CD4-positive, CD25-positive, alpha-beta regulatory T cell (primary cell): ENCODE data around the gene SRGAP2B. TPM values are rescaled to one million over a fixed set of nuclear protein-coding genes. Genes with fewer than 3 reads are reported as not detected.
A peak's percentile ranks its signal among the peaks of the same experiment; 100 is the strongest.
"Not testable (repeated sequence)": the region's sequence is repeated elsewhere in the genome, so short reads cannot be mapped to it uniquely, and the experiment has no call there.

Experiments
- ATAC-seq, 2 donors: fragments of 150-1000 bp; cut with Tn5 transposase; one replicate each; pipeline ENCODE4 v1.10.0; 2021; ENCODE audit warnings: low read depth in 2 of 2, moderate number of reproducible peaks in 2 of 2, moderate library complexity in 1 of 2
- DNase-seq, 3 donors: peaks; one replicate each; pipeline versions ENCODE4 v3.0.0 to v3.0.0-alpha.2; 2012 to 2022; ENCODE audit warnings: mixed read lengths in 1 of 3
- H3K27ac ChIP-seq: one replicate; pipeline ENCODE4 v1.7.0; 2013; ENCODE audit warnings: mild to moderate bottlenecking, low read length; ENCODE audit not compliant: insufficient read depth, poor library complexity, severe bottlenecking
- H3K27me3 ChIP-seq: one replicate; pipeline ENCODE4 v1.7.0; 2013; ENCODE audit warnings: low read length; ENCODE audit not compliant: control insufficient read depth, insufficient read depth
- H3K36me3 ChIP-seq: one replicate; pipeline ENCODE4 v1.7.0; 2013; ENCODE audit warnings: mild to moderate bottlenecking, low read length, moderate library complexity; ENCODE audit not compliant: control insufficient read depth, insufficient read depth
- H3K4me1 ChIP-seq: 2 replicates; pipeline ENCODE4 v1.7.0; 2013; ENCODE audit warnings: mild to moderate bottlenecking, low read length; ENCODE audit not compliant: insufficient read depth, control insufficient read depth, poor library complexity, severe bottlenecking
- H3K4me3 ChIP-seq: one replicate; pipeline ENCODE4 v1.7.0; 2013; ENCODE audit warnings: low read depth, mild to moderate bottlenecking, low read length, moderate library complexity
- H3K9me3 ChIP-seq, 2 experiments: 1 replicate in 1 of 2; 2 replicates in 1 of 2; pipeline ENCODE4 v1.7.0; 2013; ENCODE audit warnings: low read length in 2 of 2, mild to moderate bottlenecking in 1 of 2, moderate library complexity in 1 of 2; ENCODE audit not compliant: control insufficient read depth in 2 of 2
- H3K27ac Mint-ChIP-seq, 3 donors: one replicate each; pipeline ENCODE4 v1.8.0; 2020 to 2022; ENCODE audit warnings: mild to moderate bottlenecking in 3 of 3, mixed read lengths in 3 of 3, moderate library complexity in 2 of 3
- H3K27me3 Mint-ChIP-seq: one replicate; pipeline ENCODE4 v1.8.0; 2022; ENCODE audit warnings: mild to moderate bottlenecking, mixed read lengths
- H3K36me3 Mint-ChIP-seq: one replicate; pipeline ENCODE4 v1.8.0; 2020; ENCODE audit warnings: mixed read lengths
- H3K4me1 Mint-ChIP-seq, 4 donors: one replicate each; pipeline ENCODE4 v1.8.0; 2020 to 2022; ENCODE audit warnings: mixed read lengths in 4 of 4, mild to moderate bottlenecking in 1 of 4
- H3K4me3 Mint-ChIP-seq, 4 donors: one replicate each; pipeline ENCODE4 v1.8.0; 2020 to 2022; ENCODE audit warnings: mild to moderate bottlenecking in 4 of 4, mixed read lengths in 4 of 4, moderate library complexity in 3 of 4
- H3K9me3 Mint-ChIP-seq, 7 donors: one replicate each; pipeline ENCODE4 v1.8.0; 2020 to 2022; ENCODE audit warnings: mixed read lengths in 7 of 7, mild to moderate bottlenecking in 3 of 7, moderate library complexity in 2 of 7
- polyA plus RNA-seq, 4 donors: library from polyadenylated mRNA; unstranded; fragments of 300-500 nt; fragmentation: Illumina TruSeq; gene quantifications; one replicate each; pipeline ENCODE4 v1.2.3, GENCODE V29; 2021
- total RNA-seq: library from RNA; stranded (reverse); gene quantifications from one replicate; pipeline ENCODE4 v1.2.3, GENCODE V29; 2022

The SRGAP2B gene
- total RNA-seq = 36.7 TPM
- polyA plus RNA-seq = 1 to 10 TPM; 1.2 to 3.0 (median 2.1) TPM

- H3K4me1 Mint-ChIP-seq, H3K4me1 ChIP-seq, H3K27ac ChIP-seq, H3K27ac Mint-ChIP-seq, H3K36me3 ChIP-seq, H3K27me3 Mint-ChIP-seq, H3K27me3 ChIP-seq, H3K9me3 Mint-ChIP-seq, H3K4me3 ChIP-seq, H3K9me3 ChIP-seq, DNase-seq, H3K36me3 Mint-ChIP-seq: not testable (repeated sequence)
- H3K4me3 Mint-ChIP-seq = peak within 1 kb of the TSS in 3 of 4 donors; percentile 44 to 97 (median 70)
- peak; percentile 86 to 88 for ATAC-seq
Observed at GRCh38 chr1:145095284-145096057, at the start of gene SRGAP2B, which contains the start of gene FAM72D. SRGAP2B (minus strand) TSS chr1:145095328; CDS start chr1:145092901, 2,427 bp downstream. FAM72D (plus strand) TSS chr1:145095974; CDS start chr1:145096848, 874 bp downstream.

DNA sequence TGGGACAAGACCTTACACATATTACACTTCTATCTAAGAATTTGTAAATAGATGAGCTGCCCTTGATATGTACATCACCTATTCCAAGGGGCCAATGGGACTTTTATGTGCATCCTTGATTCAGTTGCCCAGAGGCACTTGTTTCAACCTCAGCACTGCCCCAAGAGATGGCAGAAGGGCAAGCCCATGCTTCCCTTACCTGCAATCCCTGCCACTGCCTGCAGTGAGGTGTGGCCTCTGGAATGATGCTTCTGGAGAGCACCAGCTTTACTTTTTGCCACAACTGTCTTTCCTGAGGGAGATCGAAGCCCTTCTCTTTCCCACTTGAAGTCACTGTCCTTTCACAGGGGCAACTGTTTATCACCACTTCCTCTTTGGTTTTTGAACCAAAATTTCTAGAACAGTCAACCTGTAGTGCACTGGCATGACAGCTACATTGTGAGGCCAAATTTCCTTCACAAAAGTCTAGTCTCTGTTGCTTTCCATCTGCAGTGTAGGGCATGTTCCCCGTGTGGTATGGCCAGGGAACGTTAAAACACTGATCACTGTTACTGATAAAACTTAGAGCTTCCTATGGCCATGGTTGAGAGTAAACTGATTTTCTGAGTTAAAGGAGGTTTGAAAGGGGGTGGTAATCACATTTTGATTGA lies 49.3 kb upstream of the SRGAP2B start:
- H3K27ac ChIP-seq, H3K27ac Mint-ChIP-seq, H3K4me3 Mint-ChIP-seq, H3K9me3 Mint-ChIP-seq, H3K27me3 Mint-ChIP-seq, H3K4me1 ChIP-seq, H3K36me3 Mint-ChIP-seq, H3K36me3 ChIP-seq, DNase-seq, ATAC-seq, H3K27me3 ChIP-seq, H3K9me3 ChIP-seq, H3K4me3 ChIP-seq, H3K4me1 Mint-ChIP-seq: not testable (repeated sequence)

DNA sequence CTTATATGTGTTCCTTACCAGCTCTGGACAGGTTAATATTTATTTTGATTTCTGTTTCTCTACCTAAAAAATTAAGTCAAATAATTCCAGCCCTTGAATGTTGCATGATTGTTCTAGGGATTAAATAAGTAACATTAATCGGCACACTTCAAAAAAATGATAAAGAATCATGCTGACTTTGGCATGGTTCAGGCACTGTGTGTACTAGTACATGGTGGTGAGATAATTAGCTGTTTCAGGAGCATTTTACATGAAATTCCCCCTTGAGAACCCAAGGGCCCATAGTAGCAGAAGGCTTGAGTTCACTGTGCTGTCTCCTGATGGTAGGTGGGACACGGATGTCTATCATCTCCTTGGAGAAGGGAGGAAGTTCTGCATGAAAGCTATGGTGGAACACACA lies 45.4 kb upstream of the SRGAP2B start:
- DNase-seq, H3K4me3 Mint-ChIP-seq, H3K36me3 Mint-ChIP-seq, H3K9me3 ChIP-seq, H3K27me3 Mint-ChIP-seq, H3K27ac ChIP-seq, H3K4me1 Mint-ChIP-seq, H3K36me3 ChIP-seq, H3K27me3 ChIP-seq, H3K9me3 Mint-ChIP-seq, H3K4me3 ChIP-seq, H3K27ac Mint-ChIP-seq, ATAC-seq, H3K4me1 ChIP-seq: not testable (repeated sequence)

GRCh38 chr1:145134476-145134875 lies 39.3 kb upstream of the SRGAP2B start:
- not testable (repeated sequence) for H3K27ac ChIP-seq, H3K9me3 ChIP-seq, H3K4me3 Mint-ChIP-seq, DNase-seq, H3K27ac Mint-ChIP-seq, ATAC-seq, H3K36me3 Mint-ChIP-seq, H3K4me1 ChIP-seq, H3K27me3 Mint-ChIP-seq, H3K4me3 ChIP-seq, H3K9me3 Mint-ChIP-seq, H3K4me1 Mint-ChIP-seq, H3K36me3 ChIP-seq, H3K27me3 ChIP-seq

GRCh38 chr1:145128697-145129469 lies 33.8 kb upstream of the SRGAP2B start:
- H3K4me3 Mint-ChIP-seq, H3K27me3 Mint-ChIP-seq, H3K9me3 ChIP-seq, H3K27ac ChIP-seq, H3K4me1 ChIP-seq, H3K27me3 ChIP-seq, H3K4me1 Mint-ChIP-seq, H3K9me3 Mint-ChIP-seq, H3K36me3 Mint-ChIP-seq, H3K36me3 ChIP-seq, H3K27ac Mint-ChIP-seq, DNase-seq, ATAC-seq, H3K4me3 ChIP-seq: not testable (repeated sequence)

DNA sequence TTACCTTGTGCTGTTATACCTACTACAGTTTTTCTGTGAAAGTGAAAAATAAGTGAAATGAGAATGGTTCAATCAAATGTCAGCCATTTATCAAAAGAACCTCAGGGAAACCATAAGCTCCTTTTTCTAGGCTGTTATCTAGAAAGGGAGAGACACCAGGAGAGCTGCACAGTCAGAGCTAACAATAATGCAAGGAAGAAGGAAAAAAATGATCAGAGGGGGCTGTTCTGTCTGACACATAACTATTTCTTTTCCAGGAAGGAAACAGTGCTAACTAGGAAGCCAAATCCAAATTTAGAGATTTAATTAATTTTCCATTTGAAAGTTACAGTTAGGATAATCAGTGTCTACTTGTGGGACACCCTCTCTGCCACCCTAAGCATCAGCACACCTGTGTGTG lies 32.0 kb upstream of the SRGAP2B start:
- H3K9me3 ChIP-seq, H3K4me1 Mint-ChIP-seq, H3K27ac ChIP-seq, H3K9me3 Mint-ChIP-seq, DNase-seq, H3K27ac Mint-ChIP-seq, H3K36me3 ChIP-seq, H3K36me3 Mint-ChIP-seq, ATAC-seq, H3K27me3 ChIP-seq, H3K4me3 Mint-ChIP-seq, H3K4me1 ChIP-seq, H3K4me3 ChIP-seq, H3K27me3 Mint-ChIP-seq: not testable (repeated sequence)

DNA sequence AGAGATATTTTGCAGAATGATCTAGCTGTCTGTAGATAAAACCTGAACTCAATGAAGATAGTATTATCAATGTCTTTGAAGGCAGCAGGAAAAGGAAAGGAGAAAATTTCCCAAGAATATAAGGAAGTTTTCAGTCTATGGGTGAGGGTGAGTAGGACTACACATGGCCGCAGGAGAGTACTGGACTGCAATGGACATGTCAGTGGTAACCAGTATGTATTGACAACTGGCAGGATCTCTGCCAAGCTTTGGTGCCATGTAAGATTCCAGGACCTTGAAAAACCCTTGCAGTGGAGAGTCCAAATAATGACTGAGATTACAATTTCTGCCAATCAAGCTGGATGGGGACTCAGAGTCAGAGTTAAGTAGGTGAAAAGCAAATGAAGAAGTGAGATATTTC lies 30.0 kb upstream of the SRGAP2B start:
- ATAC-seq = not testable (repeated sequence)

More for the DNA sequence above, 30.0 kb upstream of the SRGAP2B start:
- not testable (repeated sequence) for H3K36me3 Mint-ChIP-seq, DNase-seq, H3K4me1 Mint-ChIP-seq, H3K27me3 ChIP-seq, H3K27me3 Mint-ChIP-seq, H3K27ac Mint-ChIP-seq, H3K9me3 Mint-ChIP-seq, H3K4me3 Mint-ChIP-seq, H3K4me1 ChIP-seq, H3K27ac ChIP-seq, H3K9me3 ChIP-seq, H3K36me3 ChIP-seq, H3K4me3 ChIP-seq
